Mammary epithelial cell (primary cell): ENCODE data around the gene OR51E1.

ENCODE experiments used
- EZH2 ChIP-seq: IDR thresholded peaks from 2 replicates; pipeline ENCODE4 v1.6.1; 2012; ENCODE audit warnings: low read length, inconsistent platforms, borderline replicate concordance
- TF ChIP-seq, protein P1 (sequence below), 2 donors: IDR thresholded peaks in 1 of 2; conservative IDR thresholded peaks in 1 of 2; 2 replicates each; pipeline ENCODE4 v1.5.1; 2011 to 2012; ENCODE audit warnings: inconsistent platforms in 2 of 2, low read length in 2 of 2, mild to moderate bottlenecking in 2 of 2, control low read depth in 1 of 2, low read depth in 1 of 2; ENCODE audit not compliant: insufficient read depth in 1 of 2; ENCODE audit errors: extremely low read depth in 1 of 2

DNA sequence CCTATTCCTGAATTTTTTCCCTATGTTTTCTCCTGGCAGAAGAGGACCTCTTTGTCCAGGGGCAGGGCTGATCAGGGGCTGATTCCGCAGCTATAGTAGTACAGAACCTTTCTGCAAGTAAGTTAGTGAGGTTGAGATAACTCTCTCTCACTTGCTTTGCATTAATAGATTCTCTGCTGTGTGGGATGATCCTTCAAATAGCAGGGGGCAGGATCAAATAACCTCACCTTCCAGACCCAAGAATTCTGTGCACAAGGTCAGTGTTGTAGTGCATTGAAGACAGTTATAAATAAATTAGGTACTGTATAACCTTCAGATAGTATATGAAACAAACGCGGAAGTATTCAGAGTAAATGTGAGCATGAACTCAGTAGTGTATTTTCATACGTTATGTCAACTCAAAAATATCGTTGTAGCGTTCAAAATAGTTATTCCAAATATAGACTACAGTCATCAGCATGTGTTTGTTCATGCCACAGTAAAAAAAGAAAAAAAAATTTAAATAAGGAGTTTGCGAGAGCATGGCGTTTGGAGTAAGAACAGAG is 61.1 kb downstream of the OR51E1 start:
- TF ChIP-seq, protein P1, sequence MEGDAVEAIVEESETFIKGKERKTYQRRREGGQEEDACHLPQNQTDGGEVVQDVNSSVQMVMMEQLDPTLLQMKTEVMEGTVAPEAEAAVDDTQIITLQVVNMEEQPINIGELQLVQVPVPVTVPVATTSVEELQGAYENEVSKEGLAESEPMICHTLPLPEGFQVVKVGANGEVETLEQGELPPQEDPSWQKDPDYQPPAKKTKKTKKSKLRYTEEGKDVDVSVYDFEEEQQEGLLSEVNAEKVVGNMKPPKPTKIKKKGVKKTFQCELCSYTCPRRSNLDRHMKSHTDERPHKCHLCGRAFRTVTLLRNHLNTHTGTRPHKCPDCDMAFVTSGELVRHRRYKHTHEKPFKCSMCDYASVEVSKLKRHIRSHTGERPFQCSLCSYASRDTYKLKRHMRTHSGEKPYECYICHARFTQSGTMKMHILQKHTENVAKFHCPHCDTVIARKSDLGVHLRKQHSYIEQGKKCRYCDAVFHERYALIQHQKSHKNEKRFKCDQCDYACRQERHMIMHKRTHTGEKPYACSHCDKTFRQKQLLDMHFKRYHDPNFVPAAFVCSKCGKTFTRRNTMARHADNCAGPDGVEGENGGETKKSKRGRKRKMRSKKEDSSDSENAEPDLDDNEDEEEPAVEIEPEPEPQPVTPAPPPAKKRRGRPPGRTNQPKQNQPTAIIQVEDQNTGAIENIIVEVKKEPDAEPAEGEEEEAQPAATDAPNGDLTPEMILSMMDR (conservative IDR thresholded peaks at IDR 0.05 in 1 of 2, IDR thresholded peaks at IDR 0.05 in 1 of 2; ENCODE audit: extremely low read depth in 1 of 2, insufficient read depth in 1 of 2, low read depth in 1 of 2, low read length in 2 of 2) = no peak
- TF ChIP-seq EZH2 = no peak
